ENCODE measurements around the gene PTGDS. TPM values are rescaled to one million over a fixed set of nuclear protein-coding genes. Genes with fewer than 3 reads are reported as not detected.
A peak's percentile ranks its signal among the peaks of the same experiment; 100 is the strongest.

Gene PTGDS
- total RNA-seq, 4 donors from 2014 or later: 4.3 to 31.7 (median 25.7) TPM

GRCh38 chr9:136988872-136989271 is 11.6 kb downstream of the PTGDS start:
- DNase-seq (ENCODE audit: low spot score in 2 of 2): no peak
- H3K4me3 ChIP-seq: no peak overlapping the region
- H3K36me3 ChIP-seq: no peaks in the 10 kb centered on the region
- TF ChIP-seq, protein P1, sequence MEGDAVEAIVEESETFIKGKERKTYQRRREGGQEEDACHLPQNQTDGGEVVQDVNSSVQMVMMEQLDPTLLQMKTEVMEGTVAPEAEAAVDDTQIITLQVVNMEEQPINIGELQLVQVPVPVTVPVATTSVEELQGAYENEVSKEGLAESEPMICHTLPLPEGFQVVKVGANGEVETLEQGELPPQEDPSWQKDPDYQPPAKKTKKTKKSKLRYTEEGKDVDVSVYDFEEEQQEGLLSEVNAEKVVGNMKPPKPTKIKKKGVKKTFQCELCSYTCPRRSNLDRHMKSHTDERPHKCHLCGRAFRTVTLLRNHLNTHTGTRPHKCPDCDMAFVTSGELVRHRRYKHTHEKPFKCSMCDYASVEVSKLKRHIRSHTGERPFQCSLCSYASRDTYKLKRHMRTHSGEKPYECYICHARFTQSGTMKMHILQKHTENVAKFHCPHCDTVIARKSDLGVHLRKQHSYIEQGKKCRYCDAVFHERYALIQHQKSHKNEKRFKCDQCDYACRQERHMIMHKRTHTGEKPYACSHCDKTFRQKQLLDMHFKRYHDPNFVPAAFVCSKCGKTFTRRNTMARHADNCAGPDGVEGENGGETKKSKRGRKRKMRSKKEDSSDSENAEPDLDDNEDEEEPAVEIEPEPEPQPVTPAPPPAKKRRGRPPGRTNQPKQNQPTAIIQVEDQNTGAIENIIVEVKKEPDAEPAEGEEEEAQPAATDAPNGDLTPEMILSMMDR (IDR thresholded peaks at IDR 0.05): no peak
- no peaks in the 10 kb centered on the region for H3K9me3 ChIP-seq
- H3K4me1 ChIP-seq: peaks cover 35% of the 10 kb centered on the region
- H3K27me3 ChIP-seq: peaks cover 23% of the 10 kb centered on the region
- WGBS: 97% methylated on average over 4 of the region's 4 CpGs
- no peak overlapping the region for H3K27ac ChIP-seq

DNA sequence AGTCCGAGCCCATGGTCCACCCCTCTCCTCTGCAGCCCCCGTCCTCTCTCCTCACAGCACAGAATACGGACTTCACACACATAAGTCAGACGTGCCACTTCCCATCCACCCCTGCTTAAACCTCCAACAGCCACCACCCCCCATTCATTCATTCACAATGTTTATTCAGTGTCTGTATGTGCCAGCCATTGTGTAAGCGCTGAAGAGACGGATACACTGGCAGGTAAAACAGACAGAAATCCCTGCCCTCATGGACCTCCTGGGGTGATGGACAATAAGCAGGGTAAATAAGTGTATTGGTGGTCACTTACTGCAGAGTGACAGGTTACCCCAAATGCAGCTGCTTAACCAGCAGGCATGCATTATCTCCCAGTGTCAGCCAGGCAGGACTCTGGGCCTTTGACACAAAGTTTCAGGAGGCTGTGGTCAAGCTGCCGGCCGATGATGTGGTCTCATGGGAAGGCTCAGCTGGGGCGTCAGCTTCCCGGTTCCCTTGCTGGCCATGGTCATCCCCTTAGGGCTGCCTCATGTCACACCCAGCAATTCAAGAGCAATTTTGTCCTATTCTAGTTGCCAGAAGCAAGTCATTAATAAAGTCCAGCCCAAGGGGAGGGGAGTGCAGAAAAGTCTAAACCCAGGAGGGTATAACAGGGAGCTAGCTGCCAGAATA is 13.1 kb downstream of the PTGDS start:
- Histone ChIP-seq H3K36me3 (no peaks in the 10 kb centered on the region), H3K27me3 (peaks cover 10% of the 10 kb centered on the region), H3K4me3 (no peak overlapping the region), H3K9me3 (no peaks in the 10 kb centered on the region), H3K4me1 (peaks cover 40% of the 10 kb centered on the region), H3K27ac (no peak overlapping the region)
- TF ChIP-seq POLR2A (IDR thresholded peaks at IDR 0.05): no peak
- 82% methylated on average over 10 of the region's 10 CpGs for WGBS
- no peak for DNase-seq (ENCODE audit: low spot score in 2 of 2)

GRCh38 chr9:136991993-136992818 is 14.9 kb downstream of the PTGDS start, which contains the start of gene PAXX:
PAXX (plus strand) TSS chr9:136992422; CDS start chr9:136992444, 22 bp downstream.
- Histone ChIP-seq H3K27ac (peak within 1 kb of the TSS; percentile 82), H3K27me3 (no peaks in the 10 kb centered on the region), H3K4me1 (peaks cover 56% of the 10 kb centered on the region), H3K4me3 (peak within 1 kb of the TSS; percentile 82), H3K36me3 (no peaks in the 10 kb centered on the region), H3K9me3 (no peaks in the 10 kb centered on the region)
- TF ChIP-seq, protein P1 (IDR thresholded peaks at IDR 0.05): no peak
- TF ChIP-seq POLR2AphosphoS5 (IDR thresholded peaks at IDR 0.05): no peak
- WGBS: under 1% methylated on average over 26 of the region's 92 CpGs
- DNase-seq (ENCODE audit: low spot score in 2 of 2): peak; percentile 92 to 93

GRCh38 chr9:136992819-136993369 is 15.6 kb downstream of the PTGDS start:
- H3K4me1 ChIP-seq: peaks cover 63% of the 10 kb centered on the region
- TF ChIP-seq, protein P1 (IDR thresholded peaks at IDR 0.05): no peak
- TF ChIP-seq POLR2A (IDR thresholded peaks at IDR 0.05): no peak
- no peak for TF ChIP-seq EP300 (IDR thresholded peaks at IDR 0.05)
- TF ChIP-seq POLR2AphosphoS5 (IDR thresholded peaks at IDR 0.05): no peak
- no peaks in the 10 kb centered on the region for H3K9me3 ChIP-seq
- DNase-seq (ENCODE audit: low spot score in 2 of 2): no peak
- H3K36me3 ChIP-seq: no peaks in the 10 kb centered on the region
- H3K4me3 ChIP-seq: peak overlapping the region; percentile 82
- H3K27me3 ChIP-seq: peaks cover 4% of the 10 kb centered on the region
- H3K27ac ChIP-seq: peak overlapping the region; percentile 82
- WGBS: 40% methylated on average over 1 of the region's 18 CpGs

- no peak for DNase-seq (ENCODE audit: low spot score in 2 of 2)
- no peaks in the 10 kb centered on the region for H3K9me3 ChIP-seq
- peaks cover 4% of the 10 kb centered on the region for H3K27me3 ChIP-seq
- TF ChIP-seq EP300 (IDR thresholded peaks at IDR 0.05) (no peak), POLR2AphosphoS5 (IDR thresholded peaks at IDR 0.05) (no peak)
- TF ChIP-seq, protein P1 (IDR thresholded peaks at IDR 0.05): no peak
- no peak overlapping the region for H3K27ac ChIP-seq
- peaks cover 64% of the 10 kb centered on the region for H3K4me1 ChIP-seq
- H3K4me3 ChIP-seq: peak overlapping the region; percentile 33
- WGBS: no CpG with 5 or more reads among the region's 54 CpGs
- H3K36me3 ChIP-seq: no peaks in the 10 kb centered on the region
Observed at GRCh38 chr9:136994180-136994887, 17.0 kb downstream of the PTGDS start.

Measured in suprapubic skin (tissue), 4 donors.